ENCODE measurements around the gene PIAS3.

DNA sequence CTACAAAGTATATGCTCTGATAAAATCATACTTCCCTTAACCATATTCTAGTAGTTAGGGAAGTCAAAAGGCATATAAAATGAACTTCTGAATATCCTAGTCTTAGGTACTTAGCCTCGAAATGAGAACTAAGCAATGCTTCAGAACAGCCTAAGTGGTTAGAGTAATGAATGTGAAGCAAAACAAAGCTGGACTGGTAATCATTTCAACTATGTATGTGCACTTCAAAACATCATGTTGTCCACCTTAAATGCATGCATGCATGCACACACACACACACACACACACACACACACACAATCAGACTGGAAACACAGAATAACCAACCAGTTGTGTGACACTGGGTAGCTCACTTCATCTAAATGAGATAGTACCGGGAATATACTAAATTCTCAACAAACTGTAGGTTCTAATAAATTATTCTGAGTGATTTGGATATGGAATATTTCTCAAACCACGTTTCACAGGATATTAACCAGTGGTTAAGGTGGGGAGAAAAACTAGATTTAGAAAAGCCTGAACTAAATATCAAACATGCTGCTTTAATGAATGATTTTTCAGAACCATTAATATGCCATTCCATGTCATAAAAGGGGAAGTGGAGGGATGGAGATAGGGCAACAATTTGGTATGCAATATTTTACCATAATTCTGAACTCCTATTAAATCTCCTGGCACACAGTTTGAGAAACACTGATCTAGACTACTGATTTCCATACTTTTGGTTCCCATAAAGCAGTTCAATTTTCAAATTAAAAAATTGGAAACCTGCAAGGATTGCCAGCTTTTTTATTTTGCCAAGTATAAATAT is 54.4 kb downstream of the PIAS3 start:
- no peak for TF ChIP-seq YY1 (IDR thresholded peaks at IDR 0.05; ENCODE audit: low read depth, low read length)
- TF ChIP-seq EP300 (IDR thresholded peaks at IDR 0.05; ENCODE audit: borderline replicate concordance in 1 of 2, control insufficient read depth in 1 of 2, low read depth in 2 of 2, low read length in 2 of 2) = no peak
- TF ChIP-seq, protein P1, sequence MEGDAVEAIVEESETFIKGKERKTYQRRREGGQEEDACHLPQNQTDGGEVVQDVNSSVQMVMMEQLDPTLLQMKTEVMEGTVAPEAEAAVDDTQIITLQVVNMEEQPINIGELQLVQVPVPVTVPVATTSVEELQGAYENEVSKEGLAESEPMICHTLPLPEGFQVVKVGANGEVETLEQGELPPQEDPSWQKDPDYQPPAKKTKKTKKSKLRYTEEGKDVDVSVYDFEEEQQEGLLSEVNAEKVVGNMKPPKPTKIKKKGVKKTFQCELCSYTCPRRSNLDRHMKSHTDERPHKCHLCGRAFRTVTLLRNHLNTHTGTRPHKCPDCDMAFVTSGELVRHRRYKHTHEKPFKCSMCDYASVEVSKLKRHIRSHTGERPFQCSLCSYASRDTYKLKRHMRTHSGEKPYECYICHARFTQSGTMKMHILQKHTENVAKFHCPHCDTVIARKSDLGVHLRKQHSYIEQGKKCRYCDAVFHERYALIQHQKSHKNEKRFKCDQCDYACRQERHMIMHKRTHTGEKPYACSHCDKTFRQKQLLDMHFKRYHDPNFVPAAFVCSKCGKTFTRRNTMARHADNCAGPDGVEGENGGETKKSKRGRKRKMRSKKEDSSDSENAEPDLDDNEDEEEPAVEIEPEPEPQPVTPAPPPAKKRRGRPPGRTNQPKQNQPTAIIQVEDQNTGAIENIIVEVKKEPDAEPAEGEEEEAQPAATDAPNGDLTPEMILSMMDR (IDR thresholded peaks at IDR 0.05 in 2 of 3, conservative IDR thresholded peaks at IDR 0.05 in 1 of 3; ENCODE audit: control insufficient read depth in 2 of 3, extremely low read depth in 1 of 3, insufficient read depth in 1 of 3, low read depth in 3 of 3, low read length in 3 of 3) = no peak
- no peak for TF ChIP-seq MTA3 (IDR thresholded peaks at IDR 0.05; ENCODE audit: borderline replicate concordance, low read length)
- TF ChIP-seq SRF (IDR thresholded peaks at IDR 0.05; ENCODE audit: low read depth in 2 of 2, low read length in 2 of 2) = no peak
- TF ChIP-seq ZBTB40 (IDR thresholded peaks at IDR 0.05; ENCODE audit: borderline replicate concordance) = no peak
- TF ChIP-seq EGR1 (IDR thresholded peaks at IDR 0.05; ENCODE audit: borderline replicate concordance in 1 of 2, low read depth in 2 of 2, low read length in 2 of 2) = no peak
- TF ChIP-seq JUND (IDR thresholded peaks at IDR 0.05; ENCODE audit: low read depth, low read length) = no peak
- no peak for TF ChIP-seq FOS (IDR thresholded peaks at IDR 0.05; ENCODE audit: borderline replicate concordance, extremely low read depth, insufficient read length)
- no peak for TF ChIP-seq E2F4 (IDR thresholded peaks at IDR 0.05; ENCODE audit: low read depth, low read length)
- TF ChIP-seq SIN3A (IDR thresholded peaks at IDR 0.05; ENCODE audit: low read depth, low read length) = no peak
- no peak for TF ChIP-seq ZNF24 (IDR thresholded peaks at IDR 0.05)
- TF ChIP-seq, protein P2, sequence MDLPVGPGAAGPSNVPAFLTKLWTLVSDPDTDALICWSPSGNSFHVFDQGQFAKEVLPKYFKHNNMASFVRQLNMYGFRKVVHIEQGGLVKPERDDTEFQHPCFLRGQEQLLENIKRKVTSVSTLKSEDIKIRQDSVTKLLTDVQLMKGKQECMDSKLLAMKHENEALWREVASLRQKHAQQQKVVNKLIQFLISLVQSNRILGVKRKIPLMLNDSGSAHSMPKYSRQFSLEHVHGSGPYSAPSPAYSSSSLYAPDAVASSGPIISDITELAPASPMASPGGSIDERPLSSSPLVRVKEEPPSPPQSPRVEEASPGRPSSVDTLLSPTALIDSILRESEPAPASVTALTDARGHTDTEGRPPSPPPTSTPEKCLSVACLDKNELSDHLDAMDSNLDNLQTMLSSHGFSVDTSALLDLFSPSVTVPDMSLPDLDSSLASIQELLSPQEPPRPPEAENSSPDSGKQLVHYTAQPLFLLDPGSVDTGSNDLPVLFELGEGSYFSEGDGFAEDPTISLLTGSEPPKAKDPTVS (IDR thresholded peaks at IDR 0.05; ENCODE audit: low read depth, low read length) = no peak
